ENCODE data around the gene TSPAN9. TPM values are rescaled to one million over a fixed set of nuclear protein-coding genes. Genes with fewer than 3 reads are reported as not detected.

TSPAN9 gene
- total RNA-seq, 2 experiments from 2014 or later: 0.07 TPM; not detected in 1

DNA sequence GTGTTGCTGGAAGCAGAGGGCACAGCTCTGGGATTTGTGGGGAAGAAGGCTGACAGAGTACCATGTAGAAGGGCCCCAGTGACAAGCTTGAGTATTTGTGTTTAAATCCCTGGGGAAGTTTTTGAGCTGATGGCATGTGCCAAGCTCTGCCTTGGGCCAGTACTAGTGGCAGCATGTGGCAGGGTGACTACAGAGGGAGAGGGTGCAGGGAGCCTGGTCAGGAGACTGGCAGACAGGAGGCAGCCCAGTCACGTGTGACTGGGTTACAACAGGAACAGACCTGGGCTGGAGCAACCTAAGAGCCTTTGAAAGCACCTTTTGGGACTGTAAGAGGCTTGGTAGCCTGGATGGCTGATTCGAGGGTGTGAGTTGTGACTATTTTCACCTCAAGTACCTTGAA is 112.1 kb downstream of the TSPAN9 start:
- H3K27me3 Mint-ChIP-seq: peaks cover 4% of the 10 kb centered on the region
- no peaks in the 10 kb centered on the region for H3K36me3 Mint-ChIP-seq (ENCODE audit: low read depth)
- no peaks in the 10 kb centered on the region for H3K9me3 Mint-ChIP-seq
- no peak overlapping the region for H3K4me3 Mint-ChIP-seq
- ATAC-seq: no peak
- intact Hi-C loops (cut with micrococcal nuclease): no loop called here
- TF ChIP-seq, protein P1, sequence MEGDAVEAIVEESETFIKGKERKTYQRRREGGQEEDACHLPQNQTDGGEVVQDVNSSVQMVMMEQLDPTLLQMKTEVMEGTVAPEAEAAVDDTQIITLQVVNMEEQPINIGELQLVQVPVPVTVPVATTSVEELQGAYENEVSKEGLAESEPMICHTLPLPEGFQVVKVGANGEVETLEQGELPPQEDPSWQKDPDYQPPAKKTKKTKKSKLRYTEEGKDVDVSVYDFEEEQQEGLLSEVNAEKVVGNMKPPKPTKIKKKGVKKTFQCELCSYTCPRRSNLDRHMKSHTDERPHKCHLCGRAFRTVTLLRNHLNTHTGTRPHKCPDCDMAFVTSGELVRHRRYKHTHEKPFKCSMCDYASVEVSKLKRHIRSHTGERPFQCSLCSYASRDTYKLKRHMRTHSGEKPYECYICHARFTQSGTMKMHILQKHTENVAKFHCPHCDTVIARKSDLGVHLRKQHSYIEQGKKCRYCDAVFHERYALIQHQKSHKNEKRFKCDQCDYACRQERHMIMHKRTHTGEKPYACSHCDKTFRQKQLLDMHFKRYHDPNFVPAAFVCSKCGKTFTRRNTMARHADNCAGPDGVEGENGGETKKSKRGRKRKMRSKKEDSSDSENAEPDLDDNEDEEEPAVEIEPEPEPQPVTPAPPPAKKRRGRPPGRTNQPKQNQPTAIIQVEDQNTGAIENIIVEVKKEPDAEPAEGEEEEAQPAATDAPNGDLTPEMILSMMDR (IDR thresholded peaks at IDR 0.05): no peak
- no peak overlapping the region for H3K27ac Mint-ChIP-seq
- CTCF ChIA-PET: interaction anchor here (0.7 to 1.3 kb wide), 2 partner anchors 36 to 116 kb away, joined by 3 to 4 read pairs; no protein-coding TSS in a partner anchor
- peaks cover 9% of the 10 kb centered on the region for H3K4me1 Mint-ChIP-seq (ENCODE audit: low read depth)
- POLR2A ChIA-PET: no interaction called here
- DNase-seq: no peak

GRCh38 chr12:3190101-3190500 is 112.9 kb downstream of the TSPAN9 start:
- H3K36me3 Mint-ChIP-seq (ENCODE audit: low read depth): no peaks in the 10 kb centered on the region
- DNase-seq (no peak), ATAC-seq (no peak)
- H3K27ac Mint-ChIP-seq: no peak overlapping the region
- TF ChIP-seq, protein P1 (IDR thresholded peaks at IDR 0.05): no peak
- ChIA-PET CTCF (interaction anchor here (1.3 kb wide), 1 partner anchor 12 kb away, joined by 4 read pairs; no protein-coding TSS in a partner anchor), POLR2A (no interaction called here)
- no peaks in the 10 kb centered on the region for H3K9me3 Mint-ChIP-seq
- intact Hi-C loops (cut with micrococcal nuclease): no loop called here
- H3K27me3 Mint-ChIP-seq: peaks cover 3% of the 10 kb centered on the region
- peaks cover 9% of the 10 kb centered on the region for H3K4me1 Mint-ChIP-seq (ENCODE audit: low read depth)
- H3K4me3 Mint-ChIP-seq: no peak overlapping the region

DNA sequence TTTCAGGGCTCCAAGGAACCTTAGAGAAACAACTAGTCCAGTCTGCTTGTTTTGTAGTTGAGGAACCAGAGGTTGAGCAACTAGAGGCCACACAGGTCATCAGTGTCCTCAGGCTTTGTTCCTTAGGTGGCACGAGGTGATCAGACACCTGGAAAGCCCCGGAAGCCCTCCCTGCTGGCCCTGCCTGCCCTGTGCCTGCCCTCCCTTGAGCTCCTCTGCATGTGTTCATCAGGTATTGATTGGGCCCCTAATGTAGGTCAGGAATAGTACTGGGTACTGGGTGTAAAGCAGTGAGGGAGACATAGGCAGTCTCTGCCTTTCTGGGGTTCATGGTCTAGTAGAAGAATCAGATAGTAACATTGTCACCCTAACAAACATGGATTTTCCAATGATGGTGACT is 114.3 kb downstream of the TSPAN9 start:
- ChIA-PET POLR2A (no interaction called here), CTCF (interaction anchor here (1.3 kb wide), 2 partner anchors 11 to 17 kb away, joined by 3 to 4 read pairs; no protein-coding TSS in a partner anchor)
- Mint-ChIP-seq H3K27me3 (peaks cover 4% of the 10 kb centered on the region), H3K36me3 (ENCODE audit: low read depth) (no peaks in the 10 kb centered on the region), H3K27ac (no peak overlapping the region), H3K9me3 (no peaks in the 10 kb centered on the region), H3K4me1 (ENCODE audit: low read depth) (peaks cover 5% of the 10 kb centered on the region), H3K4me3 (no peak overlapping the region)
- ATAC-seq (no peak), DNase-seq (no peak)
- intact Hi-C loops (cut with micrococcal nuclease): no loop called here
- TF ChIP-seq, protein P1 (IDR thresholded peaks at IDR 0.05): no peak

- no peak overlapping the region for H3K4me3 Mint-ChIP-seq
- ATAC-seq (no peak), DNase-seq (no peak)
- no peaks in the 10 kb centered on the region for H3K4me1 Mint-ChIP-seq (ENCODE audit: low read depth)
- ChIA-PET POLR2A (no interaction called here), CTCF (interaction anchor here (2.5 kb wide), 1 partner anchor 10 kb away, joined by 9 read pairs; no protein-coding TSS in a partner anchor)
- H3K27me3 Mint-ChIP-seq: peaks cover 4% of the 10 kb centered on the region
- TF ChIP-seq, protein P1 (IDR thresholded peaks at IDR 0.05): no peak
- no peaks in the 10 kb centered on the region for H3K9me3 Mint-ChIP-seq
- H3K36me3 Mint-ChIP-seq (ENCODE audit: low read depth): no peaks in the 10 kb centered on the region
- H3K27ac Mint-ChIP-seq: no peak overlapping the region
- intact Hi-C loops (cut with micrococcal nuclease): no loop called here
These were observed 115.0 kb downstream of the TSPAN9 start for GRCh38 chr12:3192221-3192620.

DNA sequence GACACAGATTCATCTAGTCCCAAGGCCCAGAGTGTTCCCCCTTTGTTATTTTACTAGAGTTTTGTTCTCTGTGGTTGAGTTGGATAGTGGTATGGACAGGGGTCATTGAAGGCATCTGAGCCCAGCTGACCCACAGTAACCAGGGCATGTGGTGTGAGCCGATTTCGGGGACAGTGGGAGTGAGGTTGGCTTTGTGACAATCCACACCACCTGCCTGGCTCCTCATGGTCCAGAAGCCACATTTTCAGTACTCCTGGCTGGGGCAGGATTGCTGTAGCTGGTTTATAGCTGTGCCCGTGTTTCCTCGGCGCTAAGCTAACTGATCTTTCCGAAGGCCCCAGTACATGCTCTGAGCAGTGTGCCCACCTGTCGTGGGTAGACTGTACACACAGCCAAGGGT is 116.0 kb downstream of the TSPAN9 start:
- ChIA-PET POLR2A (no interaction called here), CTCF (interaction anchor here (2.5 kb wide), 1 partner anchor 9 kb away, joined by 9 read pairs; no protein-coding TSS in a partner anchor)
- H3K36me3 Mint-ChIP-seq (ENCODE audit: low read depth): no peaks in the 10 kb centered on the region
- no peak for ATAC-seq
- DNase-seq: no peak
- no peak overlapping the region for H3K27ac Mint-ChIP-seq
- H3K4me3 Mint-ChIP-seq: no peak overlapping the region
- H3K27me3 Mint-ChIP-seq: peaks cover 4% of the 10 kb centered on the region
- intact Hi-C loops (cut with micrococcal nuclease): no loop called here
- TF ChIP-seq, protein P1 (IDR thresholded peaks at IDR 0.05): no peak
- no peaks in the 10 kb centered on the region for H3K4me1 Mint-ChIP-seq (ENCODE audit: low read depth)
- H3K9me3 Mint-ChIP-seq: no peaks in the 10 kb centered on the region
